Testis (tissue), 3 donors: Measurements from ENCODE around the gene HDAC3. TPM values are rescaled to one million over a fixed set of nuclear protein-coding genes. Genes with fewer than 3 reads are reported as not detected.

ENCODE experiments used
- DNase-seq: peaks from one replicate; pipeline ENCODE4 v3.0.0-alpha.2; 2019
- H3K27ac ChIP-seq, 2 donors: fragments of 200-600 bp; sonication (generic); one replicate each; pipeline ENCODE4 v1.5.1; 2019
- H3K27me3 ChIP-seq: fragments of 200-600 bp; sonication (generic); one replicate; pipeline ENCODE4 v1.5.1; 2019
- H3K36me3 ChIP-seq: fragments of 200-600 bp; sonication (generic); one replicate; pipeline ENCODE4 v1.5.1; 2017; ENCODE audit warnings: low read depth; ENCODE audit errors: missing control alignments
- H3K4me1 ChIP-seq: fragments of 200-600 bp; sonication (generic); one replicate; pipeline ENCODE4 v1.5.1; 2019
- H3K4me3 ChIP-seq, 2 donors: fragments of 200-600 bp; sonication (generic); one replicate each; pipeline ENCODE4 v1.5.1; 2017 to 2019
- H3K9me3 ChIP-seq: fragments of 200-600 bp; sonication (generic); one replicate; pipeline ENCODE4 v1.5.1; 2017
- POLR2A ChIP-seq: fragments of 450-650 bp; IDR thresholded peaks from one replicate; pipeline ENCODE4 v1.6.1; 2017; ENCODE audit warnings: antibody characterized with exemption, mild to moderate bottlenecking, moderate library complexity
- WGBS, 2 donors: methylation state at CpG; one replicate each; pipeline ENCODE4 v1.1.5; 2018; 5-methylcytosine and 5-hydroxymethylcytosine counted together
- intact Hi-C: fragments of 100-400 bp; cut with DNase I; formaldehyde crosslinking; loops from one replicate; pipeline ENCODE4 v1.15.1; 2023; ENCODE audit warnings: low total_unique reads
- polyA plus RNA-seq: library from polyadenylated mRNA; stranded (reverse); fragments of 350-450 nt; fragmentation: Illumina TruSeq; extraction: RNeasy Lipid Tissue Mini Kit (QIAGEN cat#74804); gene quantifications from one replicate; pipeline ENCODE4 v1.2.3, GENCODE V29; 2014; ENCODE audit warnings: low read depth, low replicate concordance; ENCODE audit not compliant: insufficient read depth
- total RNA-seq, 2 donors: library from RNA; depleted of rRNA; stranded (reverse); fragments of >200 nt; gene quantifications; one replicate each; pipeline ENCODE4 v1.2.3, GENCODE V29; 2016
- TF ChIP-seq, protein P1 (sequence below), 3 experiments: fragments of 450-650 bp in 2 of 3; fragments of 200-600 bp in 1 of 3; sonication (generic) in 1 of 3; IDR thresholded peaks; one replicate each; pipeline ENCODE4 v1.5.1; 2016 to 2019; ENCODE audit warnings: antibody characterized with exemption in 3 of 3, mild to moderate bottlenecking in 2 of 3, moderate library complexity in 1 of 3

Gene HDAC3
- total and polyA plus RNA-seq, 3 donors from 2014 or later: 57.3 to 76.5 (median 63.9) TPM

DNA sequence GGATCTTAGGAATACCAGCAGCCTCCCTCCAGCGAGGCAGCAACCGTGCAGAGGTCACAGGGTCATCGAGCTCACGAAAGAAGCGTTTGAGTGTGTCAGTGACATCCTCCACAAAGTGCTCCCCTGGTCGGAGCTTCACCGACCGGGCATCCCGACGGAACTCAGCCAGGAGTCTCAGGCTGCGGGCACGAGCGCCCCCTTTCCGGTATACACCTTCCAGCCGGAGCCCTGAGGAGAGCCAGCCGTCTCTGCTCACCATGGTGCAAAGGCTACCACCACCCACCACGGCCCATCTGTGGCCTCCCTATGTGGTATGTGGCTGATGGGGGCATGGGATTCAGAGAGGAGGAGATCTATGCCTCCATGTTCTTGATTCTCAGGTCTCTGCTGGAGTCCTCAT is 25.4 kb upstream of the HDAC3 start:
- no peaks in the 10 kb centered on the region for H3K27me3 ChIP-seq
- no peak overlapping the region for H3K4me3 ChIP-seq
- WGBS, 2 donors: 85 to 87% methylated on average over 14 to 17 of the region's 17 CpGs
- H3K27ac ChIP-seq: no peak overlapping the region
- DNase-seq: no peak
- H3K4me1 ChIP-seq: no peaks in the 10 kb centered on the region
- no peaks in the 10 kb centered on the region for H3K9me3 ChIP-seq
- H3K36me3 ChIP-seq: no peaks in the 10 kb centered on the region
- intact Hi-C loops: no loop called here
- TF ChIP-seq POLR2A: no peak
- TF ChIP-seq, protein P1, sequence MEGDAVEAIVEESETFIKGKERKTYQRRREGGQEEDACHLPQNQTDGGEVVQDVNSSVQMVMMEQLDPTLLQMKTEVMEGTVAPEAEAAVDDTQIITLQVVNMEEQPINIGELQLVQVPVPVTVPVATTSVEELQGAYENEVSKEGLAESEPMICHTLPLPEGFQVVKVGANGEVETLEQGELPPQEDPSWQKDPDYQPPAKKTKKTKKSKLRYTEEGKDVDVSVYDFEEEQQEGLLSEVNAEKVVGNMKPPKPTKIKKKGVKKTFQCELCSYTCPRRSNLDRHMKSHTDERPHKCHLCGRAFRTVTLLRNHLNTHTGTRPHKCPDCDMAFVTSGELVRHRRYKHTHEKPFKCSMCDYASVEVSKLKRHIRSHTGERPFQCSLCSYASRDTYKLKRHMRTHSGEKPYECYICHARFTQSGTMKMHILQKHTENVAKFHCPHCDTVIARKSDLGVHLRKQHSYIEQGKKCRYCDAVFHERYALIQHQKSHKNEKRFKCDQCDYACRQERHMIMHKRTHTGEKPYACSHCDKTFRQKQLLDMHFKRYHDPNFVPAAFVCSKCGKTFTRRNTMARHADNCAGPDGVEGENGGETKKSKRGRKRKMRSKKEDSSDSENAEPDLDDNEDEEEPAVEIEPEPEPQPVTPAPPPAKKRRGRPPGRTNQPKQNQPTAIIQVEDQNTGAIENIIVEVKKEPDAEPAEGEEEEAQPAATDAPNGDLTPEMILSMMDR (IDR thresholded peaks at IDR 0.05): no peak

DNA sequence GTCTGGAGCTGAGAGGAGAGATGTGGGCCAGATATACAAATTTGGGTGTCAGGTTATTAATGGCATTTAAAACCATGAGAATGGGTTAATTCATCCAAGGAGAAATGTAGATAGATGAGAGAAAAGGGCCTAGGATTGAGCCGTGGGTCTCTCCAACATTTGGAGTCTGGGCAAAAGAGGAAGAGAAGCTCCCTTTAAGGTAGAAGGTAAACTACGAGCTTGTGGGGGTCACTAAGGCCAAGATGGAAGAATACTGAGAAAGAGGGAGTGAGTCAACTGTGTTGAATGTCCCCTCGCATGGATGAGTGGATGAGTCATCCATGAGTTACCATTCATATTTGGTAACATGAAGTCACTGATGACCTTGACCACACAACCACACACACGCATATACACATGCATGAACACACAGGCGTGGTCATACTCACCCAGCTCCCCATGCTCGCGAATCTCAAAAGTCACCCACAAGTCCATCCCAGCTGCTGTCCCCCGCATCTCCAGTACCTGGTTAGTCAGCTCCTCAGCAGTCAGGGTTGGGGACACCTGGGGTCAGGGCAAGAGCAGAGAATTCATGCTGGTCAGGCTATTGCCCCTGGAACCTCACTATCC is 21.4 kb upstream of the HDAC3 start:
- H3K27me3 ChIP-seq: no peaks in the 10 kb centered on the region
- no peak overlapping the region for H3K27ac ChIP-seq
- WGBS, 2 donors: 86 to 87% methylated on average over 8 of the region's 8 CpGs
- H3K4me3 ChIP-seq: no peak overlapping the region
- H3K4me1 ChIP-seq: no peaks in the 10 kb centered on the region
- no peaks in the 10 kb centered on the region for H3K36me3 ChIP-seq
- DNase-seq: no peak
- no peaks in the 10 kb centered on the region for H3K9me3 ChIP-seq
- intact Hi-C loops: no loop called here
- no peak for TF ChIP-seq POLR2A
- TF ChIP-seq, protein P1 (IDR thresholded peaks at IDR 0.05): no peak

DNA sequence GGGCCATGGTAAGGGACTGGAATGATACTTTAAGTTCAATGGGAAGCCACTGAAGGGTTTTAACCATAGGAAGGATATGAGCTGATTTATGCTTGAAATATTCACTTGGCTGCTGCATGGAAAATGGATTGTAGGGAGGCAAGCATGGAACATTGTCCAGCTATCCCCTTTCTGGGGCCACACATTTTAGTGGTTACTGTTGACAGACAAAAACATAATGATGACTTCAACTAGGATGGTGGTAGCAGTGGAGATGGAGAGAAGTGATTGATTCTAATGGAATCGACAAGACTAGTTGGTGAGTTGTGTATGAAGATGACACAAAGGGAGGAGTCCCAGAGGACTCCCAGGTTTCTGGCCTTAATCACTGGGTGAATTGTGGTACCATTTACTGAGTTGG is 20.8 kb upstream of the HDAC3 start:
- no peaks in the 10 kb centered on the region for H3K9me3 ChIP-seq
- H3K4me3 ChIP-seq: no peak overlapping the region
- 88 to 94% methylated on average over 1 of the region's 1 CpG for WGBS, 2 donors
- no peak overlapping the region for H3K27ac ChIP-seq
- no peaks in the 10 kb centered on the region for H3K4me1 ChIP-seq
- no peaks in the 10 kb centered on the region for H3K27me3 ChIP-seq
- no peak for DNase-seq
- no peaks in the 10 kb centered on the region for H3K36me3 ChIP-seq
- TF ChIP-seq POLR2A: no peak
- TF ChIP-seq, protein P1 (IDR thresholded peaks at IDR 0.05): no peak
- intact Hi-C loops: no loop called here

GRCh38 chr5:141656396-141656795 is 19.7 kb upstream of the HDAC3 start:
- no peak for TF ChIP-seq POLR2A
- TF ChIP-seq, protein P1 (IDR thresholded peaks at IDR 0.05): no peak
- 93 to 100% methylated on average over 2 to 9 of the region's 9 CpGs for WGBS, 2 donors
- Histone ChIP-seq H3K36me3 (no peaks in the 10 kb centered on the region), H3K27me3 (no peaks in the 10 kb centered on the region), H3K9me3 (no peaks in the 10 kb centered on the region), H3K27ac (no peak overlapping the region), H3K4me1 (no peaks in the 10 kb centered on the region), H3K4me3 (no peak overlapping the region)
- intact Hi-C loops: no loop called here
- no peak for DNase-seq

- no peak for DNase-seq
- Histone ChIP-seq H3K27ac (no peak overlapping the region), H3K4me1 (peaks cover 5% of the 10 kb centered on the region), H3K9me3 (no peaks in the 10 kb centered on the region), H3K36me3 (no peaks in the 10 kb centered on the region), H3K4me3 (no peak overlapping the region), H3K27me3 (no peaks in the 10 kb centered on the region)
- intact Hi-C loops: no loop called here
- WGBS, 2 donors: 89 to 90% methylated on average over 7 of the region's 7 CpGs
- TF ChIP-seq POLR2A: no peak
- TF ChIP-seq, protein P1 (IDR thresholded peaks at IDR 0.05): no peak
Observed at GRCh38 chr5:141655020-141655419, 18.4 kb upstream of the HDAC3 start.
